Epithelial cell of esophagus (primary cell): ENCODE data around the gene RSU1.

Source experiments
- DNase-seq: peaks from one replicate; pipeline ENCODE4 v3.0.0; 2010; ENCODE audit warnings: low read depth
- H3K4me3 ChIP-seq: 2 replicates; pipeline ENCODE4 v1.5.1; 2011; ENCODE audit warnings: mild to moderate bottlenecking, low read length, control low read depth
- TF ChIP-seq, protein P1 (sequence below): IDR thresholded peaks from 2 replicates; pipeline ENCODE4 v1.5.1; 2011; ENCODE audit warnings: low read depth, mild to moderate bottlenecking, low read length, control low read depth, inconsistent platforms; ENCODE audit not compliant: insufficient read depth; ENCODE audit errors: missing control alignments

The RSU1 gene

GRCh38 chr10:16632996-16633395 lies 184.2 kb downstream of the RSU1 start:
- DNase-seq = no peak

DNA sequence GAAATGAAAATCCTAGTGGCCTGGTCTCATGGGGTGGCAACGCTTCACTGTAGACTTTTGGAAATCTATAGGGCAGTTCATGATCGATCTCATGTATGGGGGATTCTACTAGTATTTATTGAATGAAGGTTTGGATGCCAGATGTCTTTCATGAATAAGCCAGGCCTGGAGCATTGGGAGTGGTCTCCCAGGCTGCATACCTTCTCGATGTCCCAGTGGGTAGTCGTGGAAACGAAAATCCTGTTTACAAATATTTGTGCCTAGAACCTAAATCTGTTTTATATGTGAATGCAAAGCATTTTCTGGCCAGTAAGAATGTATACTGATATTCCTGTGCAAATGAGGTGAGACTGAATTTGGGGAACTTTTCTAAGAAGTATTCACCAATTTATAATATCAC lies 190.5 kb downstream of the RSU1 start:
- no peak overlapping the region for H3K4me3 ChIP-seq
- TF ChIP-seq, protein P1, sequence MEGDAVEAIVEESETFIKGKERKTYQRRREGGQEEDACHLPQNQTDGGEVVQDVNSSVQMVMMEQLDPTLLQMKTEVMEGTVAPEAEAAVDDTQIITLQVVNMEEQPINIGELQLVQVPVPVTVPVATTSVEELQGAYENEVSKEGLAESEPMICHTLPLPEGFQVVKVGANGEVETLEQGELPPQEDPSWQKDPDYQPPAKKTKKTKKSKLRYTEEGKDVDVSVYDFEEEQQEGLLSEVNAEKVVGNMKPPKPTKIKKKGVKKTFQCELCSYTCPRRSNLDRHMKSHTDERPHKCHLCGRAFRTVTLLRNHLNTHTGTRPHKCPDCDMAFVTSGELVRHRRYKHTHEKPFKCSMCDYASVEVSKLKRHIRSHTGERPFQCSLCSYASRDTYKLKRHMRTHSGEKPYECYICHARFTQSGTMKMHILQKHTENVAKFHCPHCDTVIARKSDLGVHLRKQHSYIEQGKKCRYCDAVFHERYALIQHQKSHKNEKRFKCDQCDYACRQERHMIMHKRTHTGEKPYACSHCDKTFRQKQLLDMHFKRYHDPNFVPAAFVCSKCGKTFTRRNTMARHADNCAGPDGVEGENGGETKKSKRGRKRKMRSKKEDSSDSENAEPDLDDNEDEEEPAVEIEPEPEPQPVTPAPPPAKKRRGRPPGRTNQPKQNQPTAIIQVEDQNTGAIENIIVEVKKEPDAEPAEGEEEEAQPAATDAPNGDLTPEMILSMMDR = no peak
- DNase-seq = no peak

More at GRCh38 chr10:16632996-16633395, 184.2 kb downstream of the RSU1 start:
- TF ChIP-seq, protein P1 = no peak
- H3K4me3 ChIP-seq = no peak overlapping the region

DNA sequence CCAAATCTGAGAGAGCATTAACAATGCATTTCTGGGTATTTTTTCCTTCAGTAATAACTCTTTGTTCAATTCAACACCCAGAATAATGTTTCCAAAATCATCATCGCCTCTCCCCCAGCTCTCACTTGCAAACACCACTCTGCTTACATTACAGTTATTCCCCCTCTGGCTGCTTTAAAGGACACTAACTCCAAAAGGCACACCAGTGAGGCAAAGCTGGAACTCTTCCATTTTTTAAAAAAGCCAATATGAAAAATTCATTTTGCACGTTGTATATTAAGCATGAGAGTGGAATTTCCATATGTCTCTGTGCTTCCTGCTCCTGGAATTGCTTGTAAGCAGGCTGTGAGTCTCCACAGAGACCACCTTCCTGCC lies 204.3 kb downstream of the RSU1 start:
- TF ChIP-seq, protein P1 = no peak
- no peak overlapping the region for H3K4me3 ChIP-seq
- no peak for DNase-seq

DNA sequence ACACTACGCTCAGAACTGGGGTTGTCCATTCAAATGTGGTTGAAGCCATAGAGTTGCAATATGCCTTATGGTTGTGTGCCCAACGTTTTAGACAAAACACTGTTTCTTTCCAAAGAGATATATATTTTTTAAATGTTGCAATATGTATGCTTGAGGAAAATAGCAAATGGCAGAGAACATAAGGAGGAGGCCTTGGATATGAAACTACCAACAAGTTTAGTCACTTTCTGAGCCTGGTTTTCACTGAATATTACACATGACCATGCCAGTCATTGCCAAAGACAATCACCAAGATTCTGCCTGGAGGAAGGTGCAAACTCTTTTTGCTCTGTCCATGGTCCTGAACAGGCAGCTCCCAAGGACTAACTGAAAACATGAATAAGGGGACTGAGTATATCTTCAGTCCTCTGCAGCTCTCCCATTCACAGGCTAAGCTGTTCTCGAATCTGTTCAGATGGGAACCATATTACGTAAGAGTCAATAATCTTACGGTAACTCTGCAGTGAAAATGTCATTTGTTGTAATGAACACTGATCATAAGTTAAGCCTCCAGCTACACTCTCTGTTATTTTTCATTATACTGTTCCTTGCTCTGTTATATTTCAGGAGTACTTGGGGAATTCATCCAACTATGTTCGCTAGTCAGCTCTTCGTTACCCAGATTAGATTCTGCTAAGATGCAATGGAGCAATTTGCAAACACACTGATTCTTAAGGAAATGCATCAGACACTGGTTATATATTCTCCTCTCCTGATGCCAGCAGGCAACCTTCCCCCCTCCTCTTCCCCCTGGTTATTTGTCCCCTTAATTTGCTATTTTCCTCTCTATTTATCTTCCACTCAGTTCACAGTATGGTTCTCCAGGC lies 204.9 kb downstream of the RSU1 start:
- TF ChIP-seq, protein P1 = no peak
- DNase-seq = peak; percentile 67

GRCh38 chr10:16611037-16611436 lies 206.2 kb downstream of the RSU1 start:
- no peak overlapping the region for H3K4me3 ChIP-seq
- DNase-seq = no peak
- TF ChIP-seq, protein P1 = no peak

More for the DNA sequence above, 204.9 kb downstream of the RSU1 start:
- no peak overlapping the region for H3K4me3 ChIP-seq

DNA sequence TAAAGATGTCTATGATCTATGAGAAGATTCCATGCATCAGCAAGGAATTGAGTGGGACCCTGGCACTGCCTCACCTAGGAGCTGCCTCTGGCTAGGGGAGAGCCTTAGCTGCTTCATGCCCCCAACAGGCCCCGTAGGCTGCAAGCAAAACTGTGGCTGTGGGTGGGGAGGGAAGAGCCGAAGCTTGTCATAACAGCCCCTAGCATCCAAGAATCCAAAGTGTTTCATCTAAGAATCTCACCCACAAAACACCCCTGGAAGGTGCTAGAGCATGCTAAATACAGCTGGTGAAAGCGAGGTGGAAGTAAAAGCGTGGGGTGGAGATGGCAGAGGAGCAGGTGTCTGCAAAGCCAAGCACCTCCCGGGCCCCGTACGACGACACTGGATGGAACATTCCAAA lies 208.0 kb downstream of the RSU1 start:
- TF ChIP-seq, protein P1 = no peak
- DNase-seq = no peak
- no peak overlapping the region for H3K4me3 ChIP-seq

- TF ChIP-seq, protein P1 = no peak
- no peak overlapping the region for H3K4me3 ChIP-seq
- no peak for DNase-seq
Observed at GRCh38 chr10:16606923-16607322, 210.3 kb downstream of the RSU1 start.
